Subcutaneous abdominal adipose tissue (tissue), 5 donors: ENCODE data around the gene IER3.

Experiments
- H3K27ac ChIP-seq: one replicate; pipeline ENCODE4 v1.7.0; 2013; ENCODE audit warnings: low read depth, mild to moderate bottlenecking, inconsistent platforms, low read length, moderate library complexity
- H3K27me3 ChIP-seq, 5 donors: one replicate each; pipeline ENCODE4 v1.7.0; 2013; ENCODE audit warnings: low read length in 5 of 5, inconsistent platforms in 1 of 5; ENCODE audit not compliant: control insufficient read depth in 5 of 5, insufficient read depth in 4 of 5
- H3K36me3 ChIP-seq, 5 donors: one replicate each; pipeline ENCODE4 v1.7.0; 2013; ENCODE audit warnings: low read length in 5 of 5; ENCODE audit not compliant: control insufficient read depth in 5 of 5, insufficient read depth in 5 of 5
- H3K4me1 ChIP-seq, 5 donors: one replicate each; pipeline ENCODE4 v1.7.0; 2013; ENCODE audit warnings: low read length in 5 of 5, mild to moderate bottlenecking in 3 of 5, moderate library complexity in 1 of 5; ENCODE audit not compliant: control insufficient read depth in 5 of 5, insufficient read depth in 5 of 5
- H3K4me3 ChIP-seq, 5 donors: one replicate each; pipeline ENCODE4 v1.7.0; 2013; ENCODE audit warnings: low read length in 5 of 5, low read depth in 1 of 5
- H3K9ac ChIP-seq, 5 donors: one replicate each; pipeline ENCODE4 v1.7.0; 2013; ENCODE audit warnings: low read length in 5 of 5, mild to moderate bottlenecking in 4 of 5, moderate library complexity in 3 of 5
- H3K9me3 ChIP-seq, 5 donors: one replicate each; pipeline ENCODE4 v1.7.0; 2013; ENCODE audit warnings: low read length in 5 of 5; ENCODE audit not compliant: control insufficient read depth in 5 of 5
- donor health status: healthy.
- donor health status: healthy.
- donor health status: healthy.
- donor health status: healthy.
- donor health status: healthy.

Gene IER3, protein sequence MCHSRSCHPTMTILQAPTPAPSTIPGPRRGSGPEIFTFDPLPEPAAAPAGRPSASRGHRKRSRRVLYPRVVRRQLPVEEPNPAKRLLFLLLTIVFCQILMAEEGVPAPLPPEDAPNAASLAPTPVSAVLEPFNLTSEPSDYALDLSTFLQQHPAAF

DNA sequence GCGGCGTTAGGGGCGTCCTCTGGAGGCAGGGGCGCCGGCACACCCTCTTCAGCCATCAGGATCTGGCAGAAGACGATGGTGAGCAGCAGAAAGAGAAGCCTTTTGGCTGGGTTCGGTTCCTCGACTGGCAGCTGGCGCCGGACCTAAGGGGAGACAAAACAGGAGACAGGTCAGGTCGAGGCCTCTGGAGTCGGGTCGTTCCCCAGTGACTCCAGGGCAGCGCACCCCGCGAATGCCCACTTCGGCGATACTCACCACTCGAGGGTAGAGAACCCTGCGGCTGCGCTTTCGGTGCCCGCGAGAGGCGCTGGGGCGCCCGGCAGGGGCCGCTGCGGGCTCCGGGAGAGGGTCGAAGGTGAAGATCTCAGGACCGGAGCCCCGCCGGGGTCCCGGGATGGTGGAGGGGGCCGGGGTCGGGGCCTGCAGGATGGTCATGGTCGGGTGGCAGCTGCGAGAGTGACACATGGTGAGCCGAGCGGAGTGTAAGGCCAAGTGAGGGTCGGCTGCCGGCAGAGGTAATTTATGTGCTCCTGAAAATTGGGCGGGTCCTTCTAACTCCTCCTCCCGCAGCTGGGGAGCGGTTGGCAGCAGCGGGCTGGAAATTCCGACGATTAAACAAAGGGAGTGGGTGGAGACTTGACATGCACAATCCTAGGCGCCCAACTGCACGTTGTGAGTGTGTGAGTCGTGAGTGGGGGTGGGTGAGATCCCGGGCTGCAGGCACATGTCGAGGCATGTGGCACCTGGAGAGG, at the start of gene IER3:
Gene IER3, minus strand, starts transcription at position 494 of the 752 bp plus-strand sequence. Its CDS starts 29 bp downstream, at position 465.
- H3K27ac ChIP-seq: peak within 1 kb of the TSS; percentile 89
- H3K4me3 ChIP-seq: peak within 1 kb of the TSS; percentile 83 to 94 (median 90)
- H3K9ac ChIP-seq: peak within 1 kb of the TSS; percentile 52 to 93 (median 79)
- H3K4me1 ChIP-seq: peaks cover 12 to 63% (median 41%) of the 10 kb centered on the region in 5 donors
- no peaks in the 10 kb centered on the region for H3K27me3 ChIP-seq
- peaks cover 0 to 20% (median 15%) of the 10 kb centered on the region in 5 donors for H3K36me3 ChIP-seq
- no peaks in the 10 kb centered on the region for H3K9me3 ChIP-seq

DNA sequence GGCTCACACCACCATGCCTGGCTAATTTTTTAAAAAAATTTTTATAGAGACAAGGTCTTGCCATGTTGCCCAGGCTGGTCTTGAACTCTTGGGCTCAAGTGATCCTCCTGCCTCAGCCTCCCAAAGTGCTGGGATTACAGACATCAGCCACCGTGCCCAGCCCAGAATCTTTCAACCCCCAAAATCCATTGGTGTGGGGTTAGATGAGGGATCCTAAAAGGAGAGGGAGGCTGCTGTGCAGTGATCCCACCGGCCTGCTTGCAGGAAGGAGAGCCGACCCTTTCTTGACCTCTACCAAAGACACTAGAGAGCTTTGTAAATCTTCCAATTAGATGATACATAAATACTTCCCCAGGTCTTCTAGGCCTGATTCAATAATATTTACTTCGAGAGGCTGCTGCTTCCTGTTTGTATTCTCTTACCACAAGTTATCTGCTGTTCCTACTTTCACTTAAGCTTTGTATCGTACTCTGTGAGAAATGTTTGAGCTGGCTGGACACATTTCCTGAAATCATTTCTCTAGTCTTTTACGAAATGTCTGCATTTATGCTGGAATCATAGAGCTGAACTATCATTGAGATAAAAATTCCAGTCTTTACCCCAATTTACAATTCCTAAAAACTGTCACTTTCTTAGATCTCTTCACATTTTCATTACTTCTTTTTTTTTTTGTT, 49.3 kb upstream of the IER3 start:
- no peak overlapping the region for H3K27ac ChIP-seq
- H3K9ac ChIP-seq: peak overlapping the region in 2 of 5 donors; percentile 11 to 35
- no peaks in the 10 kb centered on the region for H3K9me3 ChIP-seq
- H3K4me3 ChIP-seq: no peak overlapping the region
- no peaks in the 10 kb centered on the region for H3K36me3 ChIP-seq
- H3K4me1 ChIP-seq: peaks cover 0 to 12% (median 0%) of the 10 kb centered on the region in 5 donors
- no peaks in the 10 kb centered on the region for H3K27me3 ChIP-seq

DNA sequence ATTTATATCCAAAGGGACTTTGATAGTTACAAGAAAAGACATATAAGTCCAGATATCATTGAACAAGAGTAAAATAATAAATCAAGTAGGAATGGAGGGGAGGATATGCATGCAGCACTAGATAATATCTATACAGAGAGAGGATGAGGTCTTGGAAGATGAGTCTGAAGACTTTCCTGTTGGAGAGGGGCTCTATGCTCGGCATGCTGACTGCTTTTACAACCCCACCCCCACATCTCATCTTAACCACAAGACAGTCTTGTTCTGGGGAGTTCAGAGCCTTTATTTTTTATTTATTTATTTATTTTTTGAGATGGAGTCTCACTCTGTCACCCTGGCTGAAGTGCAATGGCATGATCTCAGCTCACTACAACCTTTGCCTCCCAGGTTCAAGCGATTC, 48.4 kb upstream of the IER3 start:
- Histone ChIP-seq H3K4me3 (no peak overlapping the region), H3K36me3 (no peaks in the 10 kb centered on the region), H3K9ac (no peak overlapping the region), H3K9me3 (no peaks in the 10 kb centered on the region), H3K27me3 (no peaks in the 10 kb centered on the region), H3K27ac (no peak overlapping the region), H3K4me1 (peaks cover 0 to 17% (median 5%) of the 10 kb centered on the region in 5 donors)

DNA sequence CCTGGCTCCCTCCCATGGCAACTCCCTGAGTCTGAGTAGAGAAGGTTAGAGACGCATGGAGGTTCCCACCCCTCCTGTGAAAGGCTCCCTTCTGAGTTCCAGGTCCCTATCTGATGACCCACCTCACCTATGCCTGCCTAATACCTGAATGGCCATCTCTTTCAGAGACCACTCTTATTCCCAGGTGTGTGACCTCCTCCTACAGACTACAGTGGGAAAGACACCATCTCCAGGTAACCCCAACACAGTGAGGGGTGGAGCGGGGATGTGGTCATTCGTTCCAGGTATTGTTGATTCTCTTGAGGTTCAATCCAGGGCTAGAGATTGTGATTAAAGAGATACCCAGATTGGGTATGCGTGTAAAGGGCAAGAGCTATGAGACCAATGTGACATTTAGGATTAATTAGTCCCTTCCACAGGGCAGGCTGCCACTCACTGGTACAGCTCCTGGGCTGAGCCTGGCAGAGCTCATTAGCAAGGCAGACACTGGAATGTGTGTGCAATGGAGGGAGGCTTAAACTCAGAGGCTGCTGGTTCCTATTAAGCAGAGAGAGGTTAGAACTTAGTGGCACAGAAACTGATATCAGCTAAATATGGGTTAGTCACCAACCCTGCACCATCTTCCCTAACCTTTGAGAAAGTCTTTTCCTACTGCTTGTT, 46.5 kb upstream of the IER3 start:
- Histone ChIP-seq H3K9me3 (no peaks in the 10 kb centered on the region), H3K4me3 (no peak overlapping the region), H3K36me3 (no peaks in the 10 kb centered on the region), H3K27me3 (no peaks in the 10 kb centered on the region), H3K4me1 (peaks cover 0 to 17% (median 5%) of the 10 kb centered on the region in 5 donors), H3K27ac (no peak overlapping the region), H3K9ac (no peak overlapping the region)

DNA sequence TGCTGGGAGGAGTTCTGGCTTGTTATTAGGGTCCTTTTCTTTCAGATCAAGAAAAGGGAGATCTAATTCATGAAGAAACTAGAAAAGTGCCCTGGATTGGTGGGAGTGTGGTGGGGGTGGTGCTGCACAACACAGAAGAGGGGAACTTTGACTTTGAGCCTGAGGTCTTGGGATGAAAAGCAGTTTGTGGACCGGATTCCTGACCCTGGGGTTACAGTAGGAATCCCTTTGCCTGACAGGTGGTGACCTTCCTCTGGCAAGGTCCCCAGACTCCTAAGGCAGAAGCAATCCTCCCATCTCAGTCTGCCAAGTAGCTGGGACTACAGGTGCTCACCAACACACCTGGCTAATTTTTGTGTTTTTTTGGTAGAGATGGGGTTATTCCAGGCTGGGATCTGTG, 45.3 kb upstream of the IER3 start:
- no peak overlapping the region for H3K27ac ChIP-seq
- no peaks in the 10 kb centered on the region for H3K9me3 ChIP-seq
- H3K9ac ChIP-seq: no peak overlapping the region
- H3K4me3 ChIP-seq: no peak overlapping the region
- H3K36me3 ChIP-seq: no peaks in the 10 kb centered on the region
- H3K4me1 ChIP-seq: peaks cover 0 to 16% (median 5%) of the 10 kb centered on the region in 5 donors
- no peaks in the 10 kb centered on the region for H3K27me3 ChIP-seq

DNA sequence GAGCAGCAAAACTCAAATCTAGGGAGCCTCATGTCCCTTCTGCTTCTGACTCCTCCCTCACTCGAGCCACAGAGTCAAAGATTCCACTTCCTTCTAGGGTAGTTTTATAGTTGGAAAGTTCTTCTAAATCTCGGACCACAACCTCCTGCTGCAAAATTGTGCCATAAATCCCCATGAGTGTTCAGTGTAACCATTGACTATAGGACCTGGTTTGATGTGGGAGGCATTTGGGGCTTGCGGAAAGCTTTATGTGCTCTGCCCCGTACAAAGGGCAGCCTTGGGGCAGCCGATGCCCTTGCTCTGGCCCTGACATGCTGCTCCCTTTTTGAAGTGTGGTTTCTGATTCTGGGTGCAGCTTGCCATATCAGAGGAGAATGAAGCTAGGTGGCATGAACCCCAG, 43.6 kb upstream of the IER3 start:
- H3K27ac ChIP-seq: no peak overlapping the region
- peaks cover 0 to 8% (median 5%) of the 10 kb centered on the region in 5 donors for H3K4me1 ChIP-seq
- no peaks in the 10 kb centered on the region for H3K9me3 ChIP-seq
- H3K36me3 ChIP-seq: no peaks in the 10 kb centered on the region
- no peaks in the 10 kb centered on the region for H3K27me3 ChIP-seq
- H3K9ac ChIP-seq: no peak overlapping the region
- no peak overlapping the region for H3K4me3 ChIP-seq

DNA sequence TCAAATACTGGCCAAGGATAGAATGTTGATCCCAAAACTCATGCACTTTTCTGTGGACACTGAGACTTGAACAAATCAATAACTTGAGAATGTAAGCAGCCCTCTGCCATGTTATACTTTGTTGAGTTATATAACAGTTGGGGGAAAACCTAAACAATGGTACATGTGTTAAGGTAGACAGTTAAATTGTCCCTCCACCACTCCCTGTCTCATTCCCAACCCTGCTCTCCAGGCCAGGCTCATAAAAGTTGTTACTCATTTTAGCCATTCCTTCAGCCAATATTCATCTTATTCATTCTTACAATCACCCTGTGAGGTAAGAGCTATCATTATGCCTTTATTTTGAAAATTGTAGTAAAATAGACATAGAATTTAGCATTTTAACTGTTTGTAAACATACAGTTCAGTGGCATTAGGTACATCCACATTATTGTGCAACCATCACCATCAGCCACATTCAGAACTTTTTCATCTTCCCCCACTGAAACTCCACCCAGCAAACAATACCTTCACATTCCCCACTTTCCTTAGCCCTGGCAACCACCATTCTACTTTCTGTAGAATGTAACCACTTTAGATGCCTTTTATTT, 38.2 kb upstream of the IER3 start:
- Histone ChIP-seq H3K27me3 (no peaks in the 10 kb centered on the region), H3K9me3 (no peaks in the 10 kb centered on the region), H3K4me1 (peaks cover 14 to 51% (median 45%) of the 10 kb centered on the region in 5 donors), H3K27ac (peak overlapping the region; percentile 85), H3K36me3 (no peaks in the 10 kb centered on the region), H3K4me3 (no peak overlapping the region), H3K9ac (peak overlapping the region in 2 of 5 donors; percentile 39 to 44)

DNA sequence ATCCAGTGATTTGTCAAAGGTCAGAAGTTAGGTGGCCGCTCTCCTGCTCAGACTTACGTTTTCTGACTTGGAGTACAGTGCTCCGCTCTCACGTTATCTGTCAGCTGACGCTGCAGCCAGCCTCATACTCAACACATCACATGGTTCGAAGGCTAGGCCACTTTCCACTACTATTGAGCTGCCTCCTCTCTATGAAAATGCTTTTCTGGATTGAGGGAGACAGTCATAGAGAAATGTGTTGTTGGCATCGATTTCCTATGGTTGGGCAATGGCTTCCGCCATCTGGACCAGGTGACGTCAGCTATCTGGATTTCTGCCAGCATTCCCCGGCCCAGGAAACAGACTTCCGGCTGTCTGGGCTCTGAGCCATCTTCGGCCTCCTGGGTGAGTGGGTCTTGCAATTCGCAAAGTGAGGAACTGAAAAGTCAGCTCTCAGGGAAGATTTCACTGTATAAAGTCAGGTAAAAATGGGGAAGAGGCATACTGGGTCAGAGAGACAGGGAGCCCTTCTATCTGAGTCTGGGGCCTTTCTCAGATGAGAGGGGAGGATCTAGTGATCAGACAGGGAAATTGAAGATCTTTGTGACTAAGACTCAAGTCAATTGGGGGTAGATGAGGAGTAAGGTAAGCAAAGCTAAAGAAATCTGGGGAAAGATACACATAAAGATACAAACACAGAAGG, 37.5 kb upstream of the IER3 start:
- Histone ChIP-seq H3K9ac (peak overlapping the region; percentile 59 to 71 (median 62)), H3K27me3 (no peaks in the 10 kb centered on the region), H3K9me3 (no peaks in the 10 kb centered on the region), H3K36me3 (no peaks in the 10 kb centered on the region), H3K4me3 (peak overlapping the region in 4 of 5 donors; percentile 8 to 33 (median 20)), H3K4me1 (peaks cover 14 to 51% (median 45%) of the 10 kb centered on the region in 5 donors), H3K27ac (peak overlapping the region; percentile 85)

DNA sequence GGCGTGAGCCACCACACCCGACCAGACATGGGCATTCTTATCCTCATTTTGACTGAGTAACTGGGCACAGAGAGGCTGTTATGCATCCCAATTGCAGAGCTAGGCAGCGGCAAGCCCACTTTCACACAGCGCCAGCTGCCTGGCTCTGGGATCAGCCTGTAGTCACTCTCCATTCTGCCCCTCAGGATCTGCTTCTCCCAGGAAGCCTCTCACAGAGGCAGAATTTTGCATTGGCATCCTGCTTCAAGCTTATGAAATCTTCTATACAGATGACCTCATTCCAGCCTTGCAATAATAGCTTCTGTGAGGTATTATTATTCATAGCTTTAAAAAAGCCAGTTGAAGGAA, 37.0 kb upstream of the IER3 start:
- Histone ChIP-seq H3K4me3 (peak overlapping the region in 4 of 5 donors; percentile 11 to 65 (median 36)), H3K27me3 (no peaks in the 10 kb centered on the region), H3K4me1 (peaks cover 14 to 51% (median 45%) of the 10 kb centered on the region in 5 donors), H3K9me3 (no peaks in the 10 kb centered on the region), H3K36me3 (no peaks in the 10 kb centered on the region), H3K9ac (peak overlapping the region; percentile 59 to 71 (median 62)), H3K27ac (peak overlapping the region; percentile 85)
